ENCODE data around the gene TRIO. TPM values are rescaled to one million over a fixed set of nuclear protein-coding genes. Genes with fewer than 3 reads are reported as not detected.
A peak's percentile ranks its signal among the peaks of the same experiment; 100 is the strongest.

TRIO gene
- total RNA-seq, 6 experiments from 2014 or later = 167 to 219 (median 190) TPM

DNA sequence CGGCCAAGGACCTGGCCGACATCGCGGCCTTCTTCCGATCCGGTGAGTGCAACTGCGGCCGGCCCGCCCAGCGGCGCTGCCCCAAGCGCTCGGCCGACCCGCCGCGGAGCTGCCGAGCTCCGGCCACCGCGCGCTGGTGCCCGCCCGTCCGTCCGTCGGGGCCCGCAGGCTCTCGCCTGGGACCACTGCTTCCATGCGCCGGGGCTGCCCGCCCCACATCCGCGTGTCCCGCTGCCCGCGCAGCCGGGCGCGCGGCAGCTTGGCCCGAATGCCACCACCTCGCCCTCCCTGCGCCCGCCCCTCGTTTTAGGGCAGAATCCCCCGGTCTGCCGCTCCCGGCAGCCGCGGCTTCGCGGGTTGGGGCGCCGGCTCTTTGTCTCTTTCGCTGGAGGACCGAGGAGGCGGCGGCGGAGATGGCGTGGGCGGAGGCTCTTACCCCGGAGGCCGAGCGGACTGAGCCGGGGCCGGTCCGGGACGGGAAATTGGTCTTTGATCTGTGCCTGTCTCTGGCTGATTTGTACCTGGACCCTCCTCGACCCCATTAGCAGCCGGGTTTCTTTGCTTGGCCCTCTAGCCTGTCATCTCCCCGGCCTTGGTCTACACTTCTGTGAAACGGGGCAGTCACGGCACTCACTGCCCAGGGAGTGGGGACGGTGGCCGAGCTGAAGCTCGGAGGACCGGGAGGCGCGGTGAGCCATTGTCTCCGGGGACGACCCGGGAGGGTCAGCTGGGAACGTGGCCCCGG lies 871 bp downstream of the TRIO start:
- Mint-ChIP-seq H3K27me3 (ENCODE audit: insufficient read depth) (peaks cover 8% of the 10 kb centered on the region), H3K9me3 (no peaks in the 10 kb centered on the region), H3K27ac (peak overlapping the region; percentile 90), H3K4me1 (ENCODE audit: low read depth) (peaks cover 32% of the 10 kb centered on the region), H3K36me3 (ENCODE audit: low read depth) (peaks cover 45% of the 10 kb centered on the region), H3K4me3 (peak overlapping the region; percentile 92)
- DNase-seq = no peak
- TF ChIP-seq, protein P1, sequence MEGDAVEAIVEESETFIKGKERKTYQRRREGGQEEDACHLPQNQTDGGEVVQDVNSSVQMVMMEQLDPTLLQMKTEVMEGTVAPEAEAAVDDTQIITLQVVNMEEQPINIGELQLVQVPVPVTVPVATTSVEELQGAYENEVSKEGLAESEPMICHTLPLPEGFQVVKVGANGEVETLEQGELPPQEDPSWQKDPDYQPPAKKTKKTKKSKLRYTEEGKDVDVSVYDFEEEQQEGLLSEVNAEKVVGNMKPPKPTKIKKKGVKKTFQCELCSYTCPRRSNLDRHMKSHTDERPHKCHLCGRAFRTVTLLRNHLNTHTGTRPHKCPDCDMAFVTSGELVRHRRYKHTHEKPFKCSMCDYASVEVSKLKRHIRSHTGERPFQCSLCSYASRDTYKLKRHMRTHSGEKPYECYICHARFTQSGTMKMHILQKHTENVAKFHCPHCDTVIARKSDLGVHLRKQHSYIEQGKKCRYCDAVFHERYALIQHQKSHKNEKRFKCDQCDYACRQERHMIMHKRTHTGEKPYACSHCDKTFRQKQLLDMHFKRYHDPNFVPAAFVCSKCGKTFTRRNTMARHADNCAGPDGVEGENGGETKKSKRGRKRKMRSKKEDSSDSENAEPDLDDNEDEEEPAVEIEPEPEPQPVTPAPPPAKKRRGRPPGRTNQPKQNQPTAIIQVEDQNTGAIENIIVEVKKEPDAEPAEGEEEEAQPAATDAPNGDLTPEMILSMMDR (IDR thresholded peaks at IDR 0.05) = no peak

DNA sequence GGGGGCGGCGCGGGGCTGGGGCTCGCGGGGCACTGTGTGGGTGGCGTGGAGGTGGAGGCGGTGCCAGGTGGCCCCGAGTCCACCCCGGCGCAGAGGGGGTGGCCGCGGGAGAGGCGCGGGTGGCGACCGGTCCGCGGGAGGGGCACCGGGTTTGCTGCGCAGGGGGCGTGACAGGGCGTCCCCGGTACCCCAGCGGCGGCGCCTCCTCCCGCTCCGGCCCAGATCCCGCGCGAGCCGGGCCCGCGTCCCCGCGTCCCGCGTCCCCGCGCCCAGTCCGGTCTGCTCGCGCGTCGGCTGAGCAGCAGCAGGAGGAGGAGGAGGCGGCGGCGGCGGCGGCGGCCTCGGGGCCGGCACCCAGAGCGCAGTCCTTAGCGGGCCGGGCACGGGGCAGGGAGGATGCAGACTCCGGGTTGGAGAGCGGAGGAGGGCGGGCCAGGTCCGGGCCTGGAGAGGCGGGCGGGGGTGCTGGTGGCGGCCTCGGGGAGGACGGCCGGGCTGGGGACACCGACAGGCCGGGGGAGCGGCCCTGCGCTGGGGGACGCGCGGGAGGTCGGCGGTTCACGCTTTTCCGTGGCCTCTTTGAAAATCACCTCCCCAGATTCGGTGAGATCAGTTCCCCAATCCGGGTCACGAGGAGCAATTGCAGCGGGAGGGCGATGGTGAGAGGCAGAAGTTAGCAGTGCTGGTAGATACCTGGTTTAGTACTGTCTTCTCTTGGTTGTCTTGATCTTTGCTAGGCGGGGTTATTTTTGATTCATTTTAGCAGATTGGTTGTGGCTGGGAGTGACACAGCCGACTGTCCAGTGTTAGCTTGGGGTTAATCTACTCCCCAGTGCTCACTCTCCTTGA lies 1.7 kb downstream of the TRIO start:
- Mint-ChIP-seq H3K4me1 (ENCODE audit: low read depth) (peaks cover 24% of the 10 kb centered on the region), H3K36me3 (ENCODE audit: low read depth) (peaks cover 49% of the 10 kb centered on the region), H3K27me3 (ENCODE audit: insufficient read depth) (peaks cover 8% of the 10 kb centered on the region), H3K27ac (peak overlapping the region; percentile 90), H3K9me3 (no peaks in the 10 kb centered on the region), H3K4me3 (peak overlapping the region; percentile 92)
- peak; percentile 89 for DNase-seq
- TF ChIP-seq, protein P1 (IDR thresholded peaks at IDR 0.05) = no peak

DNA sequence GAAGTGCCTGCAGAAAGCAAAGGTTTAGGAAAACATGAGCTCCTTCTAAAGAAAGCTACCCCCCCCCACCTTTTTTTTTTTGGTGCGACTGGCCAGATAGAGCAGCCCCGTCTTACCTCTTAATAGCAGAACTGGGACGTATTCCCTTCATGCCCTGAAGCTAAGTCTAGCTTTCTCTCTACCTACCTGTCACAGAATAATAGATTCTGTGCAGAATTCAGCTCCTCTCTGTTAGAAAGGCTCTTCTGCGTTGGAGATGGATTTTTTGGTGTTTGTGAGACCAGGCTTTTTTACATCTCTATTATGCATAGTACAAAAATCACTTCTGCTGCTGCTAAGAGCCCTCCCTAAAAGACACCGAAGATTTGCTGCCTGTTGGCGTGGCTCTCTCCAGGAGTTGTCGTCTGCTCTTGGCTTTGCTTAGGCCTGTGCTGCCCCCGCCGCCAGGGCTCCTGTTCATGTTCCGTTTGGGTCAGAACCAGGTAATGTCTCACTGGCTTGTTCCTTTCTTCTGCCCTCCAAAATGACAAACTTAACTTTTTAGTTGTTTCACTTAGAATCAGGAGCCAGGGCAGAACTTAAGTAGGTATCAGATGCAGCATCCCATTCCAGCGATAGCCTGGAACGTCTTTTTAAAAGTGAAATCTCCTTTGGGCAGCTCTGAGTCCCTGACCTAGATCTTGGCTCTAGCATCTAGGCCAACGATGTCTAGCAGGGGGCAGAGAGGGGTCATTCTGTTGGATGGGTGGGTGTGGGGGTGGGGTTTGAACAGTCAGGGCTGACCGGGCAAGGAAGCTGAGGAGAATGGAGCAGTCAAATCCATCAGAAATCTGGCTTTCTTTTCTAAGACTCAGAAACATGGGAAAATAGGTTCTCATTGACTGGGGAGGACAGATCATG lies 2.5 kb downstream of the TRIO start:
- TF ChIP-seq, protein P1 (IDR thresholded peaks at IDR 0.05) = no peak
- peaks cover 50% of the 10 kb centered on the region for H3K36me3 Mint-ChIP-seq (ENCODE audit: low read depth)
- peak overlapping the region; percentile 92 for H3K4me3 Mint-ChIP-seq
- H3K27ac Mint-ChIP-seq = peak overlapping the region; percentile 90
- no peaks in the 10 kb centered on the region for H3K9me3 Mint-ChIP-seq
- peaks cover 20% of the 10 kb centered on the region for H3K4me1 Mint-ChIP-seq (ENCODE audit: low read depth)
- DNase-seq = no peak
- peaks cover 8% of the 10 kb centered on the region for H3K27me3 Mint-ChIP-seq (ENCODE audit: insufficient read depth)

DNA sequence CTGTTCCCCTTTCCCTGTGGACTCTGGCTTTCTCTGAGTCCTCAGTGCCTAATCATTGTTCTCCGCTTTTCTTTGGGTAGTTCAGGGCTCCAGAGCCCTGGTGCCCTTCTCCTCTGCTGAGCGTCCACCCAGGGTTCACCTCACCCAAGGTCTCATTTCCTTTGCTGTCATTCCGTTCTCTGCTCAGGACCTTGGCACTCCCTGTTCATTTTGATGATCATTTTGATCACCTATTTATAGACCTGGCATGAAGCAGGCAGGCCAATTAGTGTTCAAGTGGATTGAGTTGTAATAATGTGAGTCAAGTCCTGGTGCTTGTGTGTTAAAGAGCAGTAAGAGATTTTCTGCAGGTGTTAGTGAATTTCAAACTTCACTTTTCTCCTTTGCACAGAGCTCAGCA lies 3.6 kb downstream of the TRIO start:
- peaks cover 53% of the 10 kb centered on the region for H3K36me3 Mint-ChIP-seq (ENCODE audit: low read depth)
- no peak for DNase-seq
- H3K4me3 Mint-ChIP-seq = peak overlapping the region; percentile 92
- H3K27ac Mint-ChIP-seq = peak overlapping the region; percentile 90
- peaks cover 8% of the 10 kb centered on the region for H3K27me3 Mint-ChIP-seq (ENCODE audit: insufficient read depth)
- TF ChIP-seq, protein P1 (IDR thresholded peaks at IDR 0.05) = no peak
- H3K9me3 Mint-ChIP-seq = no peaks in the 10 kb centered on the region
- H3K4me1 Mint-ChIP-seq (ENCODE audit: low read depth) = peaks cover 9% of the 10 kb centered on the region

DNA sequence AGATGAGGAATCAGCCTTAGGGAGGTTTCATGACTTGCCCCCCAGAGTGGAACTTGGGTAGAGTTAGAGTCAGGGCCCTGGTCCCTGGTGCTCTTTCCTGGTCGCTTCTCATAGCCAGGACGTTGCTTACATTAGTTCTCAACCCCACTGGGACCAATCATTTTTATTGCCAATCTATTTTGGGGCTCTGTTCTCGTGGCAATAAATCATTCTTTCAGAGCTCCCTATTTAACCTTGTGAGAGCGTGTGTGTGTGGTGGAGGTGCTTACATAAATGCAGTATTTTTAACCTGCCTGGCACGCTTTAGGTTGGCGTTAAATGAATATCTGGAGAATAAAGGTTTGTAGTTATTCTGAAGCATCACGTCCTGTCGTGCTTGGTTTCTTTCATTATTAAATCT lies 4.1 kb downstream of the TRIO start:
- Mint-ChIP-seq H3K4me1 (ENCODE audit: low read depth) (peaks cover 4% of the 10 kb centered on the region), H3K4me3 (peak overlapping the region; percentile 92), H3K27me3 (ENCODE audit: insufficient read depth) (peaks cover 8% of the 10 kb centered on the region), H3K36me3 (ENCODE audit: low read depth) (peaks cover 53% of the 10 kb centered on the region), H3K27ac (peak overlapping the region; percentile 90), H3K9me3 (no peaks in the 10 kb centered on the region)
- no peak for DNase-seq
- TF ChIP-seq, protein P1 (IDR thresholded peaks at IDR 0.05) = no peak

All from HFFc6 (cell line).